NT2/D1 (cell line): Measurements from ENCODE around the gene TNS2.

Source experiments
- DNase-seq: peaks from one replicate; pipeline ENCODE4 v3.0.0-alpha.2; 2011; ENCODE audit warnings: low read depth, low spot score
- H3K27me3 ChIP-seq: 2 replicates; pipeline ENCODE4 v1.6.0; 2011; ENCODE audit warnings: mild to moderate bottlenecking; ENCODE audit not compliant: insufficient read length, insufficient read depth
- H3K36me3 ChIP-seq: 2 replicates; pipeline ENCODE4 v1.6.1; 2011; ENCODE audit warnings: mild to moderate bottlenecking, low read length, mixed read lengths; ENCODE audit not compliant: insufficient read depth, insufficient read length
- H3K4me1 ChIP-seq: 2 replicates; pipeline ENCODE4 v1.5.1; 2011; ENCODE audit not compliant: insufficient read depth, insufficient read length
- H3K4me3 ChIP-seq: 2 replicates; pipeline ENCODE4 v1.5.1; 2011; ENCODE audit warnings: low read depth; ENCODE audit not compliant: insufficient read length
- H3K9ac ChIP-seq: 2 replicates; pipeline ENCODE4 v1.6.0; 2011; ENCODE audit warnings: low read depth; ENCODE audit not compliant: insufficient read length
- H3K9me3 ChIP-seq: 2 replicates; pipeline ENCODE4 v1.5.1; 2011; ENCODE audit warnings: mild to moderate bottlenecking, low read length; ENCODE audit not compliant: insufficient read depth
- SUZ12 ChIP-seq: IDR thresholded peaks from 2 replicates; pipeline ENCODE4 v1.6.1; 2011; ENCODE audit not compliant: insufficient read length, insufficient read depth; ENCODE audit errors: extremely low read depth
- YY1 ChIP-seq: IDR thresholded peaks from 2 replicates; pipeline ENCODE4 v1.6.1; 2011; ENCODE audit not compliant: insufficient read length, insufficient read depth
- ZNF274 ChIP-seq: IDR thresholded peaks from 2 replicates; pipeline ENCODE4 v1.6.1; 2011; ENCODE audit warnings: mild to moderate bottlenecking, low read depth, low read length

TNS2 gene

DNA sequence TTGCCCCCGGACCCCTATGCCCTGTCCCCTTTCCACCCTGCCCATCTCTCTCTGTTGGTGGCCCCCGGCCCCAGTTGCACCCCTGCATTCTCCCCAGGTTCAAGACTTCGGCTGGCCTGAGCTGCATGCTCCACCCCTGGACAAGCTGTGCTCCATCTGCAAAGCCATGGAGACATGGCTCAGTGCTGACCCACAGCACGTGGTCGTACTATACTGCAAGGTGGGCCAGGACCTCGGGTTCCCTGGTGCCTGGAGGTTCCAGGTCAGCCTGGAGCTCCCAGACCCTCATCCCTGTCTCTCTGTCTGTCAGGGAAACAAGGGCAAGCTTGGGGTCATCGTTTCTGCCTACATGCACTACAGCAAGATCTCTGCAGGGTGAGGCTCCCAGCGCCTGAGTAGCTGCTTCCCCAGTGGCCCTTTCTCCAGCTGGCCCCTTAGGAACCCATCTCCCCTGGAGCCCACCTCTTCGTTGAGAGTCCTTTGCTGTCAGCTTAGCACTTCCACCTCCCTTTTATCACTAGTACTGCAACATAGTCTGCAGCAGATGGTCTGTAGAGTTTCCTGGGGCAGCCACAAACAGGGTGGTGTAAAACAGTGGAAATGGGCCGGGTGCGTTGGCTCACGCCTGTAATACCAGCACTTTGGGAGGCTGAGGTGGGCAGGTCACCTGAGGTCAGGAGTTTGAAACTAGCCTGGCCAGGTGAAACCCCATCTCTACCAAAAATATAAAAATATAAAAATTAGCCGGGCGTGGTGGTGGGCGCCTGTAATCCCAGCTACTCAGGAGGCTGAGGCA, 5.8 kb downstream of the TNS2 start:
- Histone ChIP-seq H3K36me3 (peaks cover 8% of the 10 kb centered on the region), H3K27me3 (peaks cover 10% of the 10 kb centered on the region), H3K9ac (no peak overlapping the region), H3K4me3 (no peak overlapping the region), H3K4me1 (peaks cover 20% of the 10 kb centered on the region), H3K9me3 (no peaks in the 10 kb centered on the region)
- no peak for TF ChIP-seq YY1
- TF ChIP-seq ZNF274: no peak
- DNase-seq: no peak

DNA sequence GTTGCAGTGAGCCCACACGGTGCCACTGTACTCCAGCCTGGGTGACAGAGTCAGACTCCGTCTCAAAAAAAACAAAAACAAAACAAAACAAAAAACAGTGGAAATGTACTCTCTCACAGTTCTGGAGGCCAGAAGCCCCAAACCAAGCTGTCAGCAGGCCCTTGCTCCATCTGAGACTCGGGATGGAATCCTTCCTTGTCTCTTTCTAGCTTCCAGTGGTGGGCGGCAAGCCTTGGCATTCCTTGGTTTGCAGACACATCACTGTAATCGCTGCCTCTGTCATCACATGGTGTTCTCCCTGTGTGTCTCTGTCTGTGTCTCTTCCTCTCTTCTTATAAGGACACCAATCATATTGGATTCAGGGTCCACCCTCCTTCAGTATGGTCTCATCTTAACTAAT, 6.4 kb downstream of the TNS2 start:
- H3K4me1 ChIP-seq: peaks cover 14% of the 10 kb centered on the region
- H3K4me3 ChIP-seq: no peak overlapping the region
- TF ChIP-seq ZNF274: no peak
- no peak for TF ChIP-seq SUZ12
- TF ChIP-seq YY1: no peak
- no peak for DNase-seq
- H3K9ac ChIP-seq: no peak overlapping the region
- peaks cover 8% of the 10 kb centered on the region for H3K36me3 ChIP-seq
- H3K9me3 ChIP-seq: no peaks in the 10 kb centered on the region
- peaks cover 10% of the 10 kb centered on the region for H3K27me3 ChIP-seq

DNA sequence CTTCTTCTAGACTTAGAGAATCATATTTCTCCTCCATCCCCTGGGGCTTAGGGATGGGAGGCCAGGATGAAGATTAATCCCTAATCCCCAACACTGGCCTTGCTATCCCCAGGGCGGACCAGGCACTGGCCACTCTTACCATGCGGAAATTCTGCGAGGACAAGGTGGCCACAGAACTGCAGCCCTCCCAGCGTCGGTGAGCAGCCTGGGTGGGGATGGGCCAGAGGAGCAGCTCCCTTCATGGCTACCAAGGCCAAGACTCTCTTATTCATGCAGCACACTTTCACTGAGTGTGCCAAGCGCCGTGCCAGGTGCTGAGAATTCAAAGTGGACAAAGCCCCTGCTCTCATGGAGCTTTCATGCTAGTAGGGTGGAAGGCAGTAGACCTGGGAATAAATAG, 7.0 kb downstream of the TNS2 start:
- no peak overlapping the region for H3K4me3 ChIP-seq
- no peak for TF ChIP-seq SUZ12
- no peak for TF ChIP-seq YY1
- H3K27me3 ChIP-seq: peaks cover 10% of the 10 kb centered on the region
- DNase-seq: no peak
- H3K9me3 ChIP-seq: no peaks in the 10 kb centered on the region
- no peak overlapping the region for H3K9ac ChIP-seq
- peaks cover 3% of the 10 kb centered on the region for H3K36me3 ChIP-seq
- peaks cover 9% of the 10 kb centered on the region for H3K4me1 ChIP-seq

DNA sequence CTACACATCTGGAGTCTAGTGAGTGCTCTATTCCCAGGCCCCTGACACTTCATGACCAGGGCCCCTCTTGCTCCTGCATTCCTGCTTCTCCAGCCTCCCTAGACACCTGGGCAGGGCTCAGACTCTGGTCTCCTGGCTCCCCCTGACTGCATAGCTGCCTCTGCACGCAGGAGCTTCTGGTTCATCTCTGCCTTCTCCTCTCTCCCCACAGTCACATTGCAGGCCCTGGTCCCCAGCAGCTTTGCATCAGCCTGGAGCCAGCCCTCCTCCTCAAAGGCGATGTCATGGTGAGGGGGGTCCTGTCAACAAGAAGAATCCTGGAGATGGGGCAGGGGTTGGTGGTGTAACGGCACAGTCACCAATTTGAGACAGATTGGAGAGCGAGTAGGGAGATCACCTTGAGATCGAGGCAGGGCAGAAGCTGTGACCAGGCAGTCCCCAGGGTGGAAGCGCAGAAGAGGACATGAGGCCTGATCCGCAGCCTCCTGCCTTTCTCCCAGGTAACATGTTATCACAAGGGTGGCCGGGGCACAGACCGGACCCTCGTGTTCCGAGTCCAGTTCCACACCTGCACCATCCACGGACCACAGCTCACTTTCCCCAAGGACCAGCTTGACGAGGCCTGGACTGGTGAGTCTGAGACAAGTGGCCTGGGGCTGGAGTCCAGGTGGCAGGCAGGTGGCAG, 8.1 kb downstream of the TNS2 start:
- H3K4me1 ChIP-seq: peaks cover 9% of the 10 kb centered on the region
- H3K36me3 ChIP-seq: no peaks in the 10 kb centered on the region
- no peak overlapping the region for H3K4me3 ChIP-seq
- no peak for TF ChIP-seq SUZ12
- TF ChIP-seq YY1: no peak
- TF ChIP-seq ZNF274: no peak
- no peaks in the 10 kb centered on the region for H3K9me3 ChIP-seq
- no peak for DNase-seq
- peaks cover 10% of the 10 kb centered on the region for H3K27me3 ChIP-seq
- H3K9ac ChIP-seq: no peak overlapping the region

DNA sequence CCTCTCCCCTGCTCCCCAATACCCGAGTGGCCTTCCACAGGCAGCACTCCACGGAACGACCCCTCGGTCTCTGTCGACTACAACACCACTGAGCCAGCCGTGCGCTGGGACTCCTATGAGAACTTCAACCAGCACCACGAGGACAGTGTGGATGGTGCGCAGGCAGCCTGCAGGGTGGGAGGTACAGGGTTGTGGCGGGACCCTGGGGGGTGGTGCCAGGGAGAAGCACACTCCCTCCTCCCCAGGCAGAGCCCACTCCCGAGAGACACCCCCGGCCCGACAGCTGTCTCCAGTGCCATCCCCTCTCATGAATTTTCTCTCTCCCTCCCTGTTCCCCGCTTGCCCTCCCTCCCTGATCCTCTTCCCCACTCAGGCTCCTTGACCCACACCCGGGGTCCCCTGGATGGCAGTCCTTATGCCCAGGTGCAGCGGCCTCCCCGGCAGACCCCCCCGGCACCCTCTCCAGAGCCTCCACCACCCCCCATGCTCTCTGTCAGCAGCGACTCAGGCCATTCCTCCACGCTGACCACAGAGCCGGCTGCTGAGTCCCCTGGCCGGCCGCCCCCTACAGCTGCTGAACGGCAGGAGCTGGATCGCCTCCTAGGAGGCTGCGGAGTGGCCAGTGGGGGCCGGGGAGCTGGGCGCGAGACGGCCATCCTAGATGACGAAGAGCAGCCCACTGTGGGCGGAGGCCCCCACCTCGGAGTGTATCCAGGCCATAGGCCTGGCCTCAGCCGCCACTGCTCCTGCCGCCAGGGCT, 9.0 kb downstream of the TNS2 start:
- Histone ChIP-seq H3K9me3 (no peaks in the 10 kb centered on the region), H3K36me3 (peaks cover 2% of the 10 kb centered on the region), H3K27me3 (peaks cover 10% of the 10 kb centered on the region), H3K4me3 (no peak overlapping the region), H3K4me1 (peaks cover 6% of the 10 kb centered on the region), H3K9ac (no peak overlapping the region)
- DNase-seq: no peak
- TF ChIP-seq SUZ12 (no peak), ZNF274 (no peak), YY1 (no peak)

DNA sequence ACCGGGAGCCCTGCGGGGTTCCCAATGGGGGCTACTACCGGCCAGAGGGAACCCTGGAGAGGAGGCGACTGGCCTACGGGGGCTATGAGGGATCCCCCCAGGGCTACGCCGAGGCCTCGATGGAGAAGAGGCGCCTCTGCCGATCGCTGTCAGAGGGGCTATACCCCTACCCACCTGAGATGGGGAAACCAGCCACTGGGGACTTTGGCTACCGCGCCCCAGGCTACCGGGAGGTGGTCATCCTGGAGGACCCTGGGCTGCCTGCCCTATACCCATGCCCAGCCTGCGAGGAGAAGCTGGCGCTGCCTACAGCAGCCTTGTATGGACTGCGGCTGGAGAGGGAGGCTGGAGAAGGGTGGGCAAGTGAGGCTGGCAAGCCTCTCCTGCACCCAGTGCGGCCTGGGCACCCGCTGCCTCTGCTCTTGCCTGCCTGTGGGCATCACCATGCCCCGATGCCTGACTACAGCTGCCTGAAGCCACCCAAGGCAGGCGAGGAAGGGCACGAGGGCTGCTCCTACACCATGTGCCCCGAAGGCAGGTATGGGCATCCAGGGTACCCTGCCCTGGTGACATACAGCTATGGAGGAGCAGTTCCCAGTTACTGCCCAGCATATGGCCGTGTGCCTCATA, 9.7 kb downstream of the TNS2 start:
- no peak for DNase-seq
- no peaks in the 10 kb centered on the region for H3K9me3 ChIP-seq
- peaks cover 10% of the 10 kb centered on the region for H3K27me3 ChIP-seq
- peaks cover 6% of the 10 kb centered on the region for H3K4me1 ChIP-seq
- TF ChIP-seq ZNF274 (no peak), YY1 (no peak), SUZ12 (no peak)
- H3K36me3 ChIP-seq: peaks cover 5% of the 10 kb centered on the region
- H3K4me3 ChIP-seq: no peak overlapping the region
- no peak overlapping the region for H3K9ac ChIP-seq
